Ishikawa (cell line): ENCODE data around the gene NECAP2.

Source experiments
- CEBPB ChIP-seq: IDR thresholded peaks from 2 replicates; pipeline ENCODE4 v1.6.1; 2012
- CREB1 ChIP-seq: IDR thresholded peaks from 2 replicates; pipeline ENCODE4 v1.6.1; 2012; ENCODE audit warnings: low read depth
- EGR1 ChIP-seq: IDR thresholded peaks from 2 replicates; pipeline ENCODE4 v1.6.1; 2012
- EP300 ChIP-seq: IDR thresholded peaks from 2 replicates; pipeline ENCODE4 v1.6.1; 2012; ENCODE audit warnings: borderline replicate concordance
- FOXM1 ChIP-seq: IDR thresholded peaks from 2 replicates; pipeline ENCODE4 v1.6.1; 2012; ENCODE audit warnings: low read depth, borderline replicate concordance
- NFIC ChIP-seq: IDR thresholded peaks from 2 replicates; pipeline ENCODE4 v1.6.1; 2012
- RAD21 ChIP-seq: IDR thresholded peaks from 2 replicates; pipeline ENCODE4 v1.6.1; 2012; ENCODE audit warnings: low read depth
- TAF1 ChIP-seq: IDR thresholded peaks from 2 replicates; pipeline ENCODE4 v1.6.1; 2012; ENCODE audit warnings: low read depth, mild to moderate bottlenecking
- TCF12 ChIP-seq: IDR thresholded peaks from 2 replicates; pipeline ENCODE4 v1.6.1; 2012; ENCODE audit warnings: low read depth
- TEAD4 ChIP-seq: IDR thresholded peaks from 2 replicates; pipeline ENCODE4 v1.6.1; 2012
- YY1 ChIP-seq: IDR thresholded peaks from 2 replicates; pipeline ENCODE4 v1.6.1; 2012; ENCODE audit warnings: low read depth
- ZBTB7A ChIP-seq: IDR thresholded peaks from 2 replicates; pipeline ENCODE4 v1.6.1; 2012; ENCODE audit warnings: low read depth
- TF ChIP-seq, protein P1 (sequence below): IDR thresholded peaks from 2 replicates; pipeline ENCODE4 v1.6.1; 2012
- TF ChIP-seq, protein P2 (sequence below): IDR thresholded peaks from 2 replicates; pipeline ENCODE4 v1.6.1; 2012
- TF ChIP-seq, protein P3 (sequence below): IDR thresholded peaks from 2 replicates; pipeline ENCODE4 v1.6.1; 2012; ENCODE audit warnings: low read depth, mild to moderate bottlenecking

Gene NECAP2

DNA sequence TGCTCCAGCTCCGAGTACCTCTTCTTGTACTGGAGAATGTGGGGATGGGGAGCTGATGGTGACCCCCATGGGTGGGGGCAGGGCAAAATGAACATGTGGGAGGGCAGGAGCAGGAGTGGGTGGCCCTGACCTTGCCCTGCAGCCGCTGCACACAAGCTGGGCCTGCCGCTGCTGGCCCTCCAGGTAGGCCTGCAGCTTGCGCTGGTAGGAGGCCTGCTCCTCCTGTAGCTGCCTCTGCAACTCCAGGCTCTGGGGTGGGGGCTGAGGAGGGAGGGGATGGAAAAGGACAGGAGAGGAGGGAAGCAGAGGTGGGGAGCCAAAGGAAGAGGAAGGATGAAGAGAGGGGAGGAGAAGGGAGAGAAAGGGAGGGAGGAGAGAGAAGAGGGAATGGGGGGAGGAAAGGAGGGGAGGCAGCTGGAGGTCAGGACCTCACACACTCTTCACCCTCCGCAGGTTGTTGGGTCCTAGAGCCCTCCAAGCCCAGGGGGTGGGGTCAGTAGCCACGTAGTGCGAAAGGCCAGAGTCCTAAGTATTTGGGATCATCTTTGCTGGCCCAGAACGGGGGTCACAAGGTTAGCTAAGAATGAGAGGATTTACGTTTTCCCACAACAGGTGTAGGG lies 50.6 kb downstream of the NECAP2 start:
- TF ChIP-seq FOXM1 (no peak), NFIC (no peak), EGR1 (no peak), EP300 (no peak), CREB1 (no peak), CEBPB (no peak), ZBTB7A (no peak), TEAD4 (no peak), TAF1 (no peak), YY1 (no peak), RAD21 (no peak), TCF12 (no peak)
- TF ChIP-seq, protein P1, sequence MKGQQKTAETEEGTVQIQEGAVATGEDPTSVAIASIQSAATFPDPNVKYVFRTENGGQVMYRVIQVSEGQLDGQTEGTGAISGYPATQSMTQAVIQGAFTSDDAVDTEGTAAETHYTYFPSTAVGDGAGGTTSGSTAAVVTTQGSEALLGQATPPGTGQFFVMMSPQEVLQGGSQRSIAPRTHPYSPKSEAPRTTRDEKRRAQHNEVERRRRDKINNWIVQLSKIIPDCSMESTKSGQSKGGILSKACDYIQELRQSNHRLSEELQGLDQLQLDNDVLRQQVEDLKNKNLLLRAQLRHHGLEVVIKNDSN = no peak
- TF ChIP-seq, protein P2, sequence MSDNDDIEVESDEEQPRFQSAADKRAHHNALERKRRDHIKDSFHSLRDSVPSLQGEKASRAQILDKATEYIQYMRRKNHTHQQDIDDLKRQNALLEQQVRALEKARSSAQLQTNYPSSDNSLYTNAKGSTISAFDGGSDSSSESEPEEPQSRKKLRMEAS = no peak
- TF ChIP-seq, protein P3, sequence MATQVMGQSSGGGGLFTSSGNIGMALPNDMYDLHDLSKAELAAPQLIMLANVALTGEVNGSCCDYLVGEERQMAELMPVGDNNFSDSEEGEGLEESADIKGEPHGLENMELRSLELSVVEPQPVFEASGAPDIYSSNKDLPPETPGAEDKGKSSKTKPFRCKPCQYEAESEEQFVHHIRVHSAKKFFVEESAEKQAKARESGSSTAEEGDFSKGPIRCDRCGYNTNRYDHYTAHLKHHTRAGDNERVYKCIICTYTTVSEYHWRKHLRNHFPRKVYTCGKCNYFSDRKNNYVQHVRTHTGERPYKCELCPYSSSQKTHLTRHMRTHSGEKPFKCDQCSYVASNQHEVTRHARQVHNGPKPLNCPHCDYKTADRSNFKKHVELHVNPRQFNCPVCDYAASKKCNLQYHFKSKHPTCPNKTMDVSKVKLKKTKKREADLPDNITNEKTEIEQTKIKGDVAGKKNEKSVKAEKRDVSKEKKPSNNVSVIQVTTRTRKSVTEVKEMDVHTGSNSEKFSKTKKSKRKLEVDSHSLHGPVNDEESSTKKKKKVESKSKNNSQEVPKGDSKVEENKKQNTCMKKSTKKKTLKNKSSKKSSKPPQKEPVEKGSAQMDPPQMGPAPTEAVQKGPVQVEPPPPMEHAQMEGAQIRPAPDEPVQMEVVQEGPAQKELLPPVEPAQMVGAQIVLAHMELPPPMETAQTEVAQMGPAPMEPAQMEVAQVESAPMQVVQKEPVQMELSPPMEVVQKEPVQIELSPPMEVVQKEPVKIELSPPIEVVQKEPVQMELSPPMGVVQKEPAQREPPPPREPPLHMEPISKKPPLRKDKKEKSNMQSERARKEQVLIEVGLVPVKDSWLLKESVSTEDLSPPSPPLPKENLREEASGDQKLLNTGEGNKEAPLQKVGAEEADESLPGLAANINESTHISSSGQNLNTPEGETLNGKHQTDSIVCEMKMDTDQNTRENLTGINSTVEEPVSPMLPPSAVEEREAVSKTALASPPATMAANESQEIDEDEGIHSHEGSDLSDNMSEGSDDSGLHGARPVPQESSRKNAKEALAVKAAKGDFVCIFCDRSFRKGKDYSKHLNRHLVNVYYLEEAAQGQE = no peak

DNA sequence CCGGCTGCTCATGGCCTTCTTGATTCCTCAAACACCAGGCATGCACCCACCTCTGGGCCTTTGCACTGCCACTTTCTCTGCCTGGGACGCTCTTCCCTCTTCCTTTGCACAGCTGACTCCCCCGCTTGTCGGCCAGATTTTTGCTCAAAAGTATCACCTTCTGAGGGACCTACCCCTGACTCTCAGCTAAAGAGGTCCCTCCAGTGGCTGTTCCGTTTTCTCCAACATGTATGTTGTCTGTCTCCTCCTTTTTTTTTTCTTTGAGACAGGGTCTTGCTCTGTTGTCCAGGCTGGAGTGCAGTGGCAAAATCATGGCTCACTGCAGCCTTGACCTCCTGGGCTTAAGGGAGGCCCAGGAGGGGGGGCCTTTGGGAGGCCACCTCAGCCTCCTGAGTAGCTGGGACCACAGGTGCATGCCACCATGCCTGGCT lies 57.0 kb downstream of the NECAP2 start:
- 0 out of 2 replicates have a peak, but pooled peaks have one; percentile 15 for TF ChIP-seq RAD21

DNA sequence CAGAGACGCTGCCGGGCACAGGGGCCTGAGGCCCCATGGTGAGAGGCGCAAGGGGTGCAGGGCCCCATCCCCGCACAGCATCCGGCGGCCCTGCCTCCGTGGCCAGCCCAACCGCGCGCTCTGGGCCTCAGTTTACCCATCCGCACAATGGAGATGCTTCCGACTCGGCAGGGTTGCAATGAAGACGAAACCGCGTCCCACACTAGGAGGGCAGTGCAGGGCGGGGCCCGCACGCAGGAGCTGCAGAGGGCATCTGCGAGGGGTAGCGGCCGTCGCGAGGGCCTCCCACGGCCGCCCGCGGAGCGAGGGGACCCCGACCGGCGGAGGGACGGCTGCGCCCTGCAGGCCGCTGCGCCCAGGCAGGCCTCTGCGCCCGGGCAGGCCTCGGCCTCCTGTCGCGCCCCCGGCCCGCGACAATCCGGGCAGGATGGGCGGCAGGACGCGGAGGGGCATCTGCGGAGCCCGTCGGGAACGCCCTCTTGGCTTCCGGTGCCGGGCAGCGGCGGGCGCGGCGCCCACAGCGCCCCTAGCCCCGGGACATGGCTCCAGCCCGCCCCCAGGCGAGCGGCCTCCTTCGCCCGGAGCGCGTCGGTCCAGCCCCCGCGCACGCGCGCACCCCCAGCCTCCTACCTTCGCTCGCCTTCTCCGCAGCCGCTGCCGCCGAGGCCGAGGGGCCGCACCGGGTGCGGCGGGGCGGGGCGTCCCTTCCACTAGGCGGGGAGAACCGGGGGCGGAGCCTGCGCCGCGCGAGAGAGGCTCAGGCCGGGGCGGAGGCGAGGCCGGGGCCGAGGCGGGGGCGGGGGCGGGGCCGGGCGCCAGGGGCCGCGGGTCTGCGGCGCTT lies 58.3 kb downstream of the NECAP2 start:
- TF ChIP-seq TEAD4 (no peak), TCF12 (no peak), YY1 (no peak), TAF1 (no peak), ZBTB7A (no peak), CREB1 (no peak)
- TF ChIP-seq, protein P1 = no peak
- TF ChIP-seq, protein P2 = peak; percentile 7; the same call in 1 of the 2 replicates

DNA sequence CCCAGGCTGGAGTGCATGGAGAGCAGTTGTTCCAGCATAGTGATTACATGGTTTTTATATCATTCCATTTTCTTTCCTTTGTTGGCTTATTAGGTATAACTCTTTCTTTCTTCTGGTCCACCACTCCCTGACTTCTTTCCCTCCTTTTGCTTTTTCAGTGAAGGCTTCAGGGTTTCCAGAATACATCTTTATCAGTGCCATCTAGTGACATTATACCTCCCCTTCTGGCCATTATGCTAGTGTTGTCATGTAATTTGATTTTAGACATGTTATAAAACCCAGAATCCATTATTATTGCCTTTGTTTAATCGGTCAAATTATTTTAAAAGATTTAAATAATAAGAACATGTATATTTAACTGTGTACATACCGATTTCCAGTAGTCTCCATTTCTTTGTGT lies 63.0 kb downstream of the NECAP2 start:
- TF ChIP-seq CREB1 (no peak), RAD21 (no peak), EGR1 (no peak), TEAD4 (no peak), TCF12 (no peak), FOXM1 (no peak), EP300 (no peak), CEBPB (no peak), ZBTB7A (no peak)
- TF ChIP-seq, protein P2 = no peak
- TF ChIP-seq, protein P3 = no peak
- TF ChIP-seq, protein P1 = no peak
